22Rv1 (cell line): ENCODE results near the gene PLSCR4.

Experiments used
- CTCF ChIP-seq: fragments of 450-650 bp; IDR thresholded peaks from 2 replicates; pipeline ENCODE4 v1.5.1; 2017; ENCODE audit warnings: mild to moderate bottlenecking
- ZFX ChIP-seq: fragments of 450-650 bp; IDR thresholded peaks from 2 replicates; pipeline ENCODE4 v1.6.1; 2017; ENCODE audit warnings: antibody characterized with exemption, borderline replicate concordance

DNA sequence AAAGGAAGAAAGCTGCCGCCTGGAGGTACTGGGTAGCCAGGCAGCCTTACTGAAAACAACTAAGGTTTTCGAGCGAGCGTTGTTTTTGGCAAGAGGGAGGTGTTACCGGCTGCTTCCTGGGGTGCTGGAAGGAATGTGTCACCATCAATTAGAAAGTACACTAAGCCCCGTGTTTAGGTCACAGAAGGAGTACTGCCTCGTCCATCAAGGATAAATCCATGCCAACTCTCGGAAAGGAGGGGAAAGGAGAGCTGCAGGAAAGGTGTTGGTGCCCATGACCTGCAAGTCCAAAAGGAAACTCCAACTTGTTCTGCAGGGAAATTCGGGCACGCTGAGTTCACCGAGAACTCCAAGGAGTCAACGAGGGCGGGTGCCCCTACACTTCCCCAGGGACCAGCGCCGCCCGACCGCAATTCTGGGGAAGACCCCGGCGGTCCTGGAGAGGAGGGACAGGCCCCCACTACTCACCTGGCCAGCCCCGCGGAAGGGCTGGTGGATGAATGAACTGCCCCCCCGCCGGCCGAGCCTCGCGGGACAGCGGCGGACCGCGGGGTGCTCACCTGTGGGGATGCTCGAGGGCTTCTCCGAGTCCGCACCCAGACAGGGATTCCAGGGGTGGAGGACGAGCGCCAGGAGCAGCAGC lies 90.5 kb downstream of the PLSCR4 start:
- TF ChIP-seq CTCF (peak; percentile 66), ZFX (no peak)
